ENCODE data around the gene CYCS.

Gene CYCS

GRCh38 chr7:25126751-25127150, 1.7 kb upstream of the CYCS start:
- ATAC-seq: no peak
- TF ChIP-seq SNAI2 (CRISPR knock-in tag; IDR thresholded peaks at IDR 0.05) (no peak), ZNF8 (CRISPR knock-in tag; IDR thresholded peaks at IDR 0.05) (no peak), TOX (CRISPR knock-in tag; IDR thresholded peaks at IDR 0.05; ENCODE audit: borderline replicate concordance) (no peak), BACH2 (CRISPR knock-in tag; IDR thresholded peaks at IDR 0.05; ENCODE audit: borderline replicate concordance) (no peak), CSDC2 (CRISPR knock-in tag; IDR thresholded peaks at IDR 0.05) (no peak), CREB5 (CRISPR knock-in tag; IDR thresholded peaks at IDR 0.05; ENCODE audit: low read depth) (no peak), ISL1 (CRISPR knock-in tag; IDR thresholded peaks at IDR 0.05) (no peak), ESRRG (CRISPR knock-in tag; IDR thresholded peaks at IDR 0.05) (no peak), ZFP30 (CRISPR knock-in tag; IDR thresholded peaks at IDR 0.05) (no peak), RARB (CRISPR knock-in tag; IDR thresholded peaks at IDR 0.05) (no peak), ZNF565 (CRISPR knock-in tag; conservative IDR thresholded peaks at IDR 0.05; ENCODE audit: low read depth) (no peak), ZFP3 (CRISPR knock-in tag; IDR thresholded peaks at IDR 0.05) (no peak), ZC3H10 (CRISPR knock-in tag; IDR thresholded peaks at IDR 0.05) (no peak), PPARA (CRISPR knock-in tag; IDR thresholded peaks at IDR 0.05; ENCODE audit: borderline replicate concordance) (no peak), TSHZ2 (CRISPR knock-in tag; IDR thresholded peaks at IDR 0.05) (no peak)

GRCh38 chr7:25124465-25125136, 459 bp downstream of the CYCS start:
- peak; percentile 42 for ATAC-seq
- TF ChIP-seq RARB (CRISPR knock-in tag; IDR thresholded peaks at IDR 0.05) (no peak), ZFP30 (CRISPR knock-in tag; IDR thresholded peaks at IDR 0.05) (no peak), ISL1 (CRISPR knock-in tag; IDR thresholded peaks at IDR 0.05) (no peak), PPARA (CRISPR knock-in tag; IDR thresholded peaks at IDR 0.05; ENCODE audit: borderline replicate concordance) (no peak), ZNF8 (CRISPR knock-in tag; IDR thresholded peaks at IDR 0.05) (no peak), BACH2 (CRISPR knock-in tag; IDR thresholded peaks at IDR 0.05; ENCODE audit: borderline replicate concordance) (no peak), ZNF565 (CRISPR knock-in tag; conservative IDR thresholded peaks at IDR 0.05; ENCODE audit: low read depth) (no peak), ZC3H10 (CRISPR knock-in tag; IDR thresholded peaks at IDR 0.05) (no peak), CREB5 (CRISPR knock-in tag; IDR thresholded peaks at IDR 0.05; ENCODE audit: low read depth) (no peak), POU6F1 (CRISPR knock-in tag; IDR thresholded peaks at IDR 0.05; ENCODE audit: borderline replicate concordance, low read depth) (no peak), ARNTL (CRISPR knock-in tag; IDR thresholded peaks at IDR 0.05; ENCODE audit: borderline replicate concordance, low read depth) (no peak)

GRCh38 chr7:25122373-25122772, 2.7 kb downstream of the CYCS start:
- peak; percentile 1; the same call in 1 of the 3 replicates for ATAC-seq
- TF ChIP-seq RARB (CRISPR knock-in tag; IDR thresholded peaks at IDR 0.05) (no peak), ZC3H10 (CRISPR knock-in tag; IDR thresholded peaks at IDR 0.05) (no peak), CREB5 (CRISPR knock-in tag; IDR thresholded peaks at IDR 0.05; ENCODE audit: low read depth) (0 out of 2 replicates have a peak, but pooled peaks have one; percentile 25), ESRRG (CRISPR knock-in tag; IDR thresholded peaks at IDR 0.05) (no peak)

- ATAC-seq: no peak
- TF ChIP-seq ZNF8 (CRISPR knock-in tag; IDR thresholded peaks at IDR 0.05) (no peak), TCF4 (CRISPR knock-in tag; IDR thresholded peaks at IDR 0.05; ENCODE audit: borderline replicate concordance) (no peak), POU6F1 (CRISPR knock-in tag; IDR thresholded peaks at IDR 0.05; ENCODE audit: borderline replicate concordance, low read depth) (no peak), CSDC2 (CRISPR knock-in tag; IDR thresholded peaks at IDR 0.05) (no peak), CREB5 (CRISPR knock-in tag; IDR thresholded peaks at IDR 0.05; ENCODE audit: low read depth) (no peak), ZC3H10 (CRISPR knock-in tag; IDR thresholded peaks at IDR 0.05) (no peak), OSR1 (CRISPR knock-in tag; IDR thresholded peaks at IDR 0.05) (no peak), ZFP30 (CRISPR knock-in tag; IDR thresholded peaks at IDR 0.05) (no peak), GLIS3 (CRISPR knock-in tag; IDR thresholded peaks at IDR 0.05) (no peak), ISL1 (CRISPR knock-in tag; IDR thresholded peaks at IDR 0.05) (no peak), BACH2 (CRISPR knock-in tag; IDR thresholded peaks at IDR 0.05; ENCODE audit: borderline replicate concordance) (no peak)
Measured at GRCh38 chr7:25121599-25121998, 3.5 kb downstream of the CYCS start.
